Coronary artery (tissue), 2 donors: ENCODE measurements around the gene MTX3.

ENCODE experiments used
- DNase-seq: peaks from one replicate; pipeline ENCODE4 v3.0.0-alpha.2; 2017; ENCODE audit warnings: low spot score
- H3K27ac ChIP-seq, 2 donors: fragments of 200-600 bp; sonication (generic); one replicate each; pipeline ENCODE4 v1.5.1; 2016 to 2019
- H3K4me3 ChIP-seq: fragments of 200-600 bp; sonication (generic); 2 replicates; pipeline ENCODE4 v1.5.1; 2016; ENCODE audit warnings: mild to moderate bottlenecking, moderate library complexity
- TF ChIP-seq, protein P1 (sequence below): fragments of 200-600 bp; sonication (generic); IDR thresholded peaks from one replicate; pipeline ENCODE4 v1.5.1; 2019; ENCODE audit warnings: antibody characterized with exemption

Gene MTX3

DNA sequence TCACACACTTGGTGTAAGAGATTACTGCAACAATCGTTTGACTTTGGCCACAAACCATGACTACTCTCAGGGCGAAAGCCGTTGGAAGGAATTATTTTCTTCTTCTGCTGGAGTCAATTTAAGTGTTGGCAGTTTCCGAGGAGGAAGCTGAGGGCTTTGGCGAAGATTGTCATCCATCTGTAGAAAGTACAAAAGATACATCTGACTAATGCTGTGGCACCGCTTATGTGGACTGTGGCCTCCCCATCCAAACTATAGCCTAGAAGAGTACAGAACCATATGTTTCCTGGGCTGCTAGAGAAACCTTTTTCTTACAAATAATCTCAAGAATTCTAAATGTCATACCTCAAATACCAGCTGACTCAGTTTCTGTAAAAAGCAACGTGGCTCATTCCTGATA is 7.4 kb downstream of the MTX3 start:
- H3K4me3 ChIP-seq = no peak overlapping the region
- TF ChIP-seq, protein P1, sequence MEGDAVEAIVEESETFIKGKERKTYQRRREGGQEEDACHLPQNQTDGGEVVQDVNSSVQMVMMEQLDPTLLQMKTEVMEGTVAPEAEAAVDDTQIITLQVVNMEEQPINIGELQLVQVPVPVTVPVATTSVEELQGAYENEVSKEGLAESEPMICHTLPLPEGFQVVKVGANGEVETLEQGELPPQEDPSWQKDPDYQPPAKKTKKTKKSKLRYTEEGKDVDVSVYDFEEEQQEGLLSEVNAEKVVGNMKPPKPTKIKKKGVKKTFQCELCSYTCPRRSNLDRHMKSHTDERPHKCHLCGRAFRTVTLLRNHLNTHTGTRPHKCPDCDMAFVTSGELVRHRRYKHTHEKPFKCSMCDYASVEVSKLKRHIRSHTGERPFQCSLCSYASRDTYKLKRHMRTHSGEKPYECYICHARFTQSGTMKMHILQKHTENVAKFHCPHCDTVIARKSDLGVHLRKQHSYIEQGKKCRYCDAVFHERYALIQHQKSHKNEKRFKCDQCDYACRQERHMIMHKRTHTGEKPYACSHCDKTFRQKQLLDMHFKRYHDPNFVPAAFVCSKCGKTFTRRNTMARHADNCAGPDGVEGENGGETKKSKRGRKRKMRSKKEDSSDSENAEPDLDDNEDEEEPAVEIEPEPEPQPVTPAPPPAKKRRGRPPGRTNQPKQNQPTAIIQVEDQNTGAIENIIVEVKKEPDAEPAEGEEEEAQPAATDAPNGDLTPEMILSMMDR = no peak
- no peak for DNase-seq
- H3K27ac ChIP-seq = no peak overlapping the region

DNA sequence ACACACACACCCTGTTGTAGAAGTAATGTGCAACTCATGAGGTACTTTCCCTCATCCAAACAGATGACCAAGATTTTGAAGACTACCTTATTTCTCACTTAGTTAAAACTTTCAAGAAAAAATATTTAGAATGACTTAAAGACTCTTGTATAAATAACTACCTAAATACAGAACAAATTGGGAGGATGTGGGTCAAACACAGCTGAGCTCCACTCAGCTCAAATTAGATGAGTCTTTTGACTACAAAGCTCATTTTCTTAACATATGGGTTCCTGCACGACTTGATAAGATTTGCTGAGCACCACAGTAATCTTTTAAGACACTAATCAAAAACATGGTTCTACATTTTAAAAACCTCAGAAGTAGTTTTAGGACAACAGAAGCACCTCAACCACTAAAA is 8.9 kb downstream of the MTX3 start:
- H3K27ac ChIP-seq = no peak overlapping the region
- TF ChIP-seq, protein P1 = no peak
- DNase-seq = no peak
- no peak overlapping the region for H3K4me3 ChIP-seq

DNA sequence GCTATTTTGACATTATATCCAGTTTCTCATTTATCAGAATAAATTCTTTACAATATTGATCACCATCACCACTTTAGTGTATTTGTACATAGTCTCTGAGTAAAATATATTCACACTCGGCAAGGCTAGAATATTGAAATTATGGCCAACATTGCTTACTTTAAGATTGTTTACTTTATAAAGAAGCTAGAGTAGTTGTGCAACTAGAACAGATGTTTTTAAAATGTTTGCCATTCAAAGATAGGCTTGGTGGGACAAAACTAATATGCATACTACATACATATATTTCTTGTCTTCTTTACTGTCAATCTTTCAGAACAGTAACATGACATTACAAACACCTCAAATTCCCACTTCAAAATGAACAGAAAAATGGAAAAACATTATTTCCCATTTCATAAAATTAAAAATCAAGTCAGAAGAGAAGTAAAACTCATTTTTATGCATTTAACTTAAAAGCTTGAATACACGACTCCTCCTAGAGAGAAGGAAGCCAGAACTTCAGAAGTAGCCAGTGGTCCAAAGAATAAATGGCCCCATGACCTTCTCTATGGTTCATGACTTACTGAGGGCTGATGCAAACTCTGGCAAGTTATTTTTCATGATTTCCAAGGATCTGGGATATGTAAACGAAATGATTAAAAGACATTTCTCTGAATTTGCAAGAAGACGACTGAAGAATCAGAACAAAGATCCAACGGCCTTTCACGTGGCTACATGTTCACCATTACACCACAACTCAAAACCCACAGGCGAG is 14.1 kb downstream of the MTX3 start:
- TF ChIP-seq, protein P1 = no peak
- H3K4me3 ChIP-seq = no peak overlapping the region
- H3K27ac ChIP-seq = no peak overlapping the region
- no peak for DNase-seq

DNA sequence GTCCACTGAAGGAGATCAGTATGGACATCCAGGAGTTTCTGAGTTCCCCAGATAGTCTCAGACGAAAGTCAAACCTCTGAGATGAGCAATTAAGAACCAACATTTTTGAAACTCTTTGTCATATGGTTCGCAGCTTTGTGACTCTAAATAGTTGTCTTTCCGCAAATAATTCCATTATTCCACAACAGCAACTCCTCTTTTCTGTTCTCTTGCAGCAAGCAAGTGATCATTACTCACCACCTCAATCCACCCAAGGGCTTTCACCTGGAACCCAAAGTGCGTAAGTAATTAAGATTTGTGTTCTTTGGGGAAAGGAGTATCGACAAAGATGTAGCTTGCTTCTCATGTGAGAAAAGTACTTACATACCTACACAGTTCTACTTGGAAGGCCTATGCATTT is 15.6 kb downstream of the MTX3 start:
- no peak overlapping the region for H3K27ac ChIP-seq
- TF ChIP-seq, protein P1 = no peak
- H3K4me3 ChIP-seq = no peak overlapping the region
- no peak for DNase-seq

DNA sequence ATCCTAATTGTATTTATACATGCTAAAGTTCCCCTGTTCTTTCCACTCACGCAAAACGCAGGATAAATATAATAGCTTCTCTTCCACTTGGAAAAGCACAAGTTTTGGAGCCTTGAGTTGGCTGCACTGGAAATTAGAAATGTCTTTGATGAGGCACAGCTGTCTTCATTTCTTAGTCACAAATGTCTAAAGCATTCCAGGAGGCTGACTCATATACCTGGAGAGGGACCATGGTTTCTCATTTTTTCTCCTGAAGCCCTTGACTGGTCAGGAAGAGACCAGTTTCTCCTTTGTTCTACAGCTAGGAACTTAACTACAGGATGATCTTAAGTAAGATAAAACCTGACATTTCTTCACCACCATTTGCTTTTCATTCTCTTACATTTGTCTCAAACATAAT is 16.2 kb downstream of the MTX3 start:
- DNase-seq = no peak
- Histone ChIP-seq H3K27ac (no peak overlapping the region), H3K4me3 (no peak overlapping the region)
- TF ChIP-seq, protein P1 = no peak

DNA sequence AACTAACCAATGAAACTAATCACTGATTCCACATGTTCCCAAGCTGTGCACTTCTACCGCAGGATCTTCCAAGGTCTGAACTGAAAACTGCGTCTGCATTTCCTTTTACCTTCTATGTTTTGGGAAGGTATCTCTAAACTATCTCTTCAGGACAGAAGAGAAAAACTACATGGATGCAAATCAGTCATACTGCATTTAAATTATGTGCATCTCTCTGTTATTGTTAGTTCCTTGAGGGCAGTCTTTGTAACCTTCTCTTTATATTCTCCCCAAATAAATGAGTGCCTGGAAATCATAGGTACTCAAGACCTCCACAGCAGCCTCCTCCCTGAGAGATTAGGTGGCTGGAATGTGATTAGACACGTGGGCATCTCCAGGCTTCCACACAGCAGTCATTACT is 17.1 kb downstream of the MTX3 start:
- Histone ChIP-seq H3K27ac (no peak overlapping the region), H3K4me3 (no peak overlapping the region)
- DNase-seq = no peak
- TF ChIP-seq, protein P1 = no peak

DNA sequence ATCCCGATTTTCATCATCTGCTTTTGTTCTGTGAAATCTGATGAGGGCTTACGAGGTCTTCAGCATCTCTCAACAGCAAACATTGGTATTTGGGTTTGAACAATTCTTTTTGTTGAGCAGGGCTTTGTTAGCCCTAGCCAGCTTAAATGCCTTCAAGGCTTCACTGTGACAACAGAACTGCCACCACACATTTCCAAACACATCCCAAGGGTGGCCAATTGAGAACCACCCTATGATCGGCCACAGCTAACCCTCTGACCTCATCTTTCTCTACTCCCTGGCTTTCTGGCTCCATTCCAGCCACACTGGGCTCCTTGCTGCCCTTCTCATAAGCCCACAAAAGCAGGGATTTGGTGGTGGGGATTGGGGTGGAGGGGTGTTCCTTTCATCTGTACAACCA is 17.6 kb downstream of the MTX3 start:
- H3K27ac ChIP-seq = no peak overlapping the region
- H3K4me3 ChIP-seq = no peak overlapping the region
- TF ChIP-seq, protein P1 = no peak
- DNase-seq = no peak
